Upper lobe of left lung (tissue), 6 donors: Measurements from ENCODE around the gene DGKB. TPM values are rescaled to one million over a fixed set of nuclear protein-coding genes. Genes with fewer than 3 reads are reported as not detected.

ENCODE experiments used
- ATAC-seq, 2 donors: fragments of 200-7000 bp; cut with Tn5 transposase; one replicate each; pipeline ENCODE4 v1.9.1; 2022; ENCODE audit warnings: mild to moderate bottlenecking in 2 of 2, moderate library complexity in 2 of 2; ENCODE audit not compliant: low FRiP score in 2 of 2
- DNase-seq, 2 donors: peaks; one replicate each; pipeline ENCODE4 v3.0.0-alpha.2; 2019 to 2020
- H3K27ac ChIP-seq, 4 donors: fragments of 200-600 bp; sonication (generic); one replicate each; pipeline ENCODE4 v1.5.1; 2016 to 2019
- H3K27me3 ChIP-seq, 4 donors: fragments of 200-600 bp; sonication (generic); one replicate each; pipeline ENCODE4 v1.5.1; 2017 to 2019
- H3K36me3 ChIP-seq, 4 donors: fragments of 200-600 bp; sonication (generic); one replicate each; pipeline ENCODE4 v1.5.1; 2016 to 2019
- H3K4me1 ChIP-seq, 4 donors: fragments of 200-600 bp; sonication (generic); one replicate each; pipeline ENCODE4 v1.5.1; 2018 to 2019
- H3K4me3 ChIP-seq, 4 donors: fragments of 200-600 bp; sonication (generic); one replicate each; pipeline ENCODE4 v1.5.1; 2017 to 2019; ENCODE audit warnings: mild to moderate bottlenecking in 2 of 4, moderate library complexity in 1 of 4
- H3K9me3 ChIP-seq, 4 donors: fragments of 200-600 bp; sonication (generic); one replicate each; pipeline ENCODE4 v1.5.1; 2018 to 2019
- CTCF ChIP-seq, 6 experiments: fragments of 450-650 bp in 4 of 6; fragments of 200-600 bp in 2 of 6; sonication (generic) in 2 of 6; IDR thresholded peaks; one replicate each; pipeline ENCODE4 v1.5.1; 2016 to 2019; ENCODE audit warnings: antibody characterized with exemption in 6 of 6
- EP300 ChIP-seq, 4 donors: sonication (generic); formaldehyde crosslinking; IDR thresholded peaks; one replicate each; pipeline ENCODE4 v1.5.1; 2017; ENCODE audit warnings: antibody characterized with exemption in 4 of 4, control low read depth in 2 of 4
- POLR2A ChIP-seq, 4 donors: fragments of 450-650 bp; IDR thresholded peaks; one replicate each; pipeline ENCODE4 v1.5.1; 2016 to 2017; ENCODE audit warnings: antibody characterized with exemption in 4 of 4, mild to moderate bottlenecking in 2 of 4
- POLR2AphosphoS5 ChIP-seq, 2 donors: sonication (generic); formaldehyde crosslinking; IDR thresholded peaks; one replicate each; pipeline ENCODE4 v1.5.1; 2017; ENCODE audit warnings: antibody characterized with exemption in 2 of 2
- WGBS, 2 donors: methylation state at CpG; one replicate each; pipeline ENCODE4 v1.1.5; 2017 to 2018; 5-methylcytosine and 5-hydroxymethylcytosine counted together
- total RNA-seq, 6 donors: library from RNA; depleted of rRNA in 4 of 6; stranded (reverse); fragments of >200 nt in 4 of 6; gene quantifications; one replicate each; pipeline versions ENCODE4 v1.1.0 to v1.2.1, GENCODE V29; 2016 to 2021
- donor health status: DM: no; HTN: no; CAD: no; lungs with moderate emphysema.
- donor health status: DM: no; HTN: yes; CAD: no; lungs with severe emphysema.

DGKB gene
- total RNA-seq, 6 donors from 2014 or later, result 0.09 to 0.30 (median 0.30) TPM; not detected in 3

- Histone ChIP-seq H3K27ac (no peak overlapping the region), H3K4me1 (no peaks in the 10 kb centered on the region), H3K4me3 (no peak overlapping the region), H3K27me3 (no peaks in the 10 kb centered on the region), H3K9me3 (no peaks in the 10 kb centered on the region), H3K36me3 (no peaks in the 10 kb centered on the region)
- WGBS, 2 donors, result 69 to 84% methylated on average over 2 of the region's 2 CpGs
- DNase-seq, result no peak
- TF ChIP-seq CTCF (IDR thresholded peaks at IDR 0.05) (no peak), POLR2AphosphoS5 (IDR thresholded peaks at IDR 0.05) (no peak), EP300 (IDR thresholded peaks at IDR 0.05) (no peak), POLR2A (IDR thresholded peaks at IDR 0.05) (no peak)
- no peak for ATAC-seq
These were observed 272.5 kb downstream of the DGKB start for GRCh38 chr7:14630048-14630447.

- DNase-seq, result no peak
- Histone ChIP-seq H3K4me3 (no peak overlapping the region), H3K4me1 (no peaks in the 10 kb centered on the region), H3K9me3 (no peaks in the 10 kb centered on the region), H3K27ac (no peak overlapping the region), H3K36me3 (no peaks in the 10 kb centered on the region), H3K27me3 (no peaks in the 10 kb centered on the region)
- 91 to 93% methylated on average over 1 of the region's 1 CpG for WGBS, 2 donors
- ATAC-seq, result no peak
- no peak for TF ChIP-seq POLR2A (IDR thresholded peaks at IDR 0.05)
- TF ChIP-seq CTCF (IDR thresholded peaks at IDR 0.05), result no peak
- TF ChIP-seq POLR2AphosphoS5 (IDR thresholded peaks at IDR 0.05), result no peak
- no peak for TF ChIP-seq EP300 (IDR thresholded peaks at IDR 0.05)
These were observed 274.0 kb downstream of the DGKB start for GRCh38 chr7:14628516-14628915.

- Histone ChIP-seq H3K36me3 (no peaks in the 10 kb centered on the region), H3K27ac (no peak overlapping the region), H3K4me1 (no peaks in the 10 kb centered on the region), H3K9me3 (no peaks in the 10 kb centered on the region), H3K4me3 (no peak overlapping the region), H3K27me3 (no peaks in the 10 kb centered on the region)
- 84 to 90% methylated on average over 4 of the region's 4 CpGs for WGBS, 2 donors
- no peak for TF ChIP-seq POLR2A (IDR thresholded peaks at IDR 0.05)
- no peak for TF ChIP-seq EP300 (IDR thresholded peaks at IDR 0.05)
- no peak for TF ChIP-seq POLR2AphosphoS5 (IDR thresholded peaks at IDR 0.05)
- no peak for TF ChIP-seq CTCF (IDR thresholded peaks at IDR 0.05)
- no peak for ATAC-seq
- DNase-seq, result no peak
These were observed 276.5 kb downstream of the DGKB start for GRCh38 chr7:14626076-14626475.

GRCh38 chr7:14622559-14622958, 280.0 kb downstream of the DGKB start:
- Histone ChIP-seq H3K27me3 (no peaks in the 10 kb centered on the region), H3K4me1 (no peaks in the 10 kb centered on the region), H3K27ac (no peak overlapping the region), H3K36me3 (no peaks in the 10 kb centered on the region), H3K9me3 (no peaks in the 10 kb centered on the region), H3K4me3 (no peak overlapping the region)
- no peak for ATAC-seq
- no peak for TF ChIP-seq POLR2AphosphoS5 (IDR thresholded peaks at IDR 0.05)
- TF ChIP-seq POLR2A (IDR thresholded peaks at IDR 0.05), result no peak
- no peak for TF ChIP-seq CTCF (IDR thresholded peaks at IDR 0.05)
- TF ChIP-seq EP300 (IDR thresholded peaks at IDR 0.05), result no peak
- no peak for DNase-seq

GRCh38 chr7:14606101-14606500, 296.4 kb downstream of the DGKB start:
- no peak for ATAC-seq
- H3K9me3 ChIP-seq, result no peaks in the 10 kb centered on the region
- H3K4me1 ChIP-seq, result no peaks in the 10 kb centered on the region
- H3K4me3 ChIP-seq, result no peak overlapping the region
- no peak overlapping the region for H3K27ac ChIP-seq
- TF ChIP-seq POLR2AphosphoS5 (IDR thresholded peaks at IDR 0.05) (no peak), POLR2A (IDR thresholded peaks at IDR 0.05) (no peak), EP300 (IDR thresholded peaks at IDR 0.05) (no peak)
- H3K36me3 ChIP-seq, result no peaks in the 10 kb centered on the region
- no peak for DNase-seq
- no peaks in the 10 kb centered on the region for H3K27me3 ChIP-seq
